Upper lobe of right lung (tissue), 1 donor: ENCODE measurements around the gene PDE4B. TPM values are rescaled to one million over a fixed set of nuclear protein-coding genes. Genes with fewer than 3 reads are reported as not detected.

Source experiments
- ATAC-seq: fragments of 200-7000 bp; cut with Tn5 transposase; one replicate; pipeline ENCODE4 v1.9.1; 2020; ENCODE audit warnings: mild to moderate bottlenecking, moderate library complexity
- DNase-seq: peaks from one replicate; pipeline ENCODE4 v3.0.0-alpha.2; 2020
- H3K27ac ChIP-seq: fragments of 200-600 bp; one replicate; pipeline ENCODE4 v1.8.0; 2022
- H3K27me3 ChIP-seq: fragments of 200-600 bp; one replicate; pipeline ENCODE4 v1.8.0; 2022; ENCODE audit warnings: mild to moderate bottlenecking
- H3K36me3 ChIP-seq: fragments of 200-600 bp; one replicate; pipeline ENCODE4 v1.8.0; 2022
- H3K4me1 ChIP-seq: fragments of 200-600 bp; one replicate; pipeline ENCODE4 v1.8.0; 2022
- H3K4me3 ChIP-seq: fragments of 200-600 bp; one replicate; pipeline ENCODE4 v1.8.0; 2022; ENCODE audit warnings: mild to moderate bottlenecking
- H3K9me3 ChIP-seq: fragments of 200-600 bp; one replicate; pipeline ENCODE4 v1.8.0; 2022
- intact Hi-C: fragments of 100-400 bp; cut with DNase I; formaldehyde crosslinking; loops from one replicate; pipeline ENCODE4 v1.11.0; 2022
- total RNA-seq: library from RNA; stranded (reverse); fragmentation: NEBNext Ultra II Directional; extraction: Animal tissue kit (Norgen Biotek cat#: 25700); gene quantifications from one replicate; pipeline ENCODE4 v1.2.1, GENCODE V29; 2021
- TF ChIP-seq, protein P1 (sequence below): fragments of 200-600 bp; IDR thresholded peaks from one replicate; pipeline ENCODE4 v1.8.0; 2022; ENCODE audit warnings: antibody characterized with exemption
- donor health status: DM: no; HTN: yes; CAD: no; lungs with severe emphysema.

Gene PDE4B
- total RNA-seq, 1 donor from 2014 or later, result 14.3 TPM

DNA sequence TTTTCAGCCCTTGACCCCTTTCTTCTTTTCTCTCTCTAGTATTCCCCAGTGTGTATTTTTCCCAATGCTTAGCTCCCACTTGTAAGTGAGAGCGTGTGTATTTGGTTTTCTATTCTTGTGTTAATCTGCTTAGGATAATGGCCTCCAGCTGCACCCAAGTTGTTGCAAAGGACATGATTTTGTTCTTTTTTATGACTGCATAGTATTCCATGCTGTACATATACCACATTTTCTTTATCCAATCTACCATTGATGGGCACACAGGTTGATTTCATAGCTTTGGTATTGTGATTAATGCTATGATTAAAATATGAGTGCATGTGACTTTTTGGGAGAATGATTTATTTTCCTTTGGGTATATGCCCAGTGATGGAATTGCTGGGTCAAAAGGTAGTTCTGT, 104.8 kb downstream of the PDE4B start:
- no peak overlapping the region for H3K4me3 ChIP-seq
- DNase-seq, result no peak
- intact Hi-C loops, result no loop called here
- no peak overlapping the region for H3K27ac ChIP-seq
- no peaks in the 10 kb centered on the region for H3K27me3 ChIP-seq
- no peak for ATAC-seq
- no peaks in the 10 kb centered on the region for H3K9me3 ChIP-seq
- H3K36me3 ChIP-seq, result no peaks in the 10 kb centered on the region
- H3K4me1 ChIP-seq, result no peaks in the 10 kb centered on the region
- TF ChIP-seq, protein P1, sequence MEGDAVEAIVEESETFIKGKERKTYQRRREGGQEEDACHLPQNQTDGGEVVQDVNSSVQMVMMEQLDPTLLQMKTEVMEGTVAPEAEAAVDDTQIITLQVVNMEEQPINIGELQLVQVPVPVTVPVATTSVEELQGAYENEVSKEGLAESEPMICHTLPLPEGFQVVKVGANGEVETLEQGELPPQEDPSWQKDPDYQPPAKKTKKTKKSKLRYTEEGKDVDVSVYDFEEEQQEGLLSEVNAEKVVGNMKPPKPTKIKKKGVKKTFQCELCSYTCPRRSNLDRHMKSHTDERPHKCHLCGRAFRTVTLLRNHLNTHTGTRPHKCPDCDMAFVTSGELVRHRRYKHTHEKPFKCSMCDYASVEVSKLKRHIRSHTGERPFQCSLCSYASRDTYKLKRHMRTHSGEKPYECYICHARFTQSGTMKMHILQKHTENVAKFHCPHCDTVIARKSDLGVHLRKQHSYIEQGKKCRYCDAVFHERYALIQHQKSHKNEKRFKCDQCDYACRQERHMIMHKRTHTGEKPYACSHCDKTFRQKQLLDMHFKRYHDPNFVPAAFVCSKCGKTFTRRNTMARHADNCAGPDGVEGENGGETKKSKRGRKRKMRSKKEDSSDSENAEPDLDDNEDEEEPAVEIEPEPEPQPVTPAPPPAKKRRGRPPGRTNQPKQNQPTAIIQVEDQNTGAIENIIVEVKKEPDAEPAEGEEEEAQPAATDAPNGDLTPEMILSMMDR, result no peak

GRCh38 chr1:65904681-65905083, 112.0 kb downstream of the PDE4B start:
- intact Hi-C loops, result no loop called here
- no peak for DNase-seq
- H3K36me3 ChIP-seq, result no peaks in the 10 kb centered on the region

DNA sequence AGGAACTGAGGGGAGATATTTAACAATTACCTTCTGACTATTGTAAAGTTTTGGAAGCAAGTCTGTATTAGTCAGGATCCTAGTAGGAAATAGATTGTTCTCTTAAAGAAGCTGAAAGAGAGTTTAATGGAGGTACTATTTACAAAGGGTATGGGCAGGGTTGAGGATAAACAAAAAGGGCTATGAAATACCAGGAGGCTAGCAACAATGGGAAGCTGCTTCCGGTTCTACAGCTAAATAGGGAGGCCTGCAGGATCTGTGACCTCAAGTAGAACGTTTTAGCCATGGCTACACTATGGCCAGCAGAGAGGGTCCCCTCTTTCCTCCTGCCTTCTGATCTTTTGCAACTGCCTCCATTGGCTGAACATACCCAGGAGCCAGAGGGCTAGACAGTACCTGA, 117.7 kb downstream of the PDE4B start:
- Histone ChIP-seq H3K4me3 (no peak overlapping the region), H3K27me3 (no peaks in the 10 kb centered on the region), H3K4me1 (no peaks in the 10 kb centered on the region), H3K27ac (no peak overlapping the region), H3K36me3 (no peaks in the 10 kb centered on the region), H3K9me3 (no peaks in the 10 kb centered on the region)
- ATAC-seq (no peak), DNase-seq (no peak)
- TF ChIP-seq, protein P1, result no peak
- intact Hi-C loops, result no loop called here

More at GRCh38 chr1:65904681-65905083, 112.0 kb downstream of the PDE4B start:
- ATAC-seq, result no peak
- Histone ChIP-seq H3K9me3 (no peaks in the 10 kb centered on the region), H3K27me3 (no peaks in the 10 kb centered on the region), H3K4me3 (no peak overlapping the region), H3K4me1 (no peaks in the 10 kb centered on the region), H3K27ac (no peak overlapping the region)
- TF ChIP-seq, protein P1, result no peak

GRCh38 chr1:65911679-65912078, 119.0 kb downstream of the PDE4B start:
- Histone ChIP-seq H3K27me3 (no peaks in the 10 kb centered on the region), H3K4me3 (no peak overlapping the region), H3K9me3 (no peaks in the 10 kb centered on the region), H3K4me1 (no peaks in the 10 kb centered on the region), H3K36me3 (no peaks in the 10 kb centered on the region), H3K27ac (no peak overlapping the region)
- no peak for ATAC-seq
- TF ChIP-seq, protein P1, result no peak
- intact Hi-C loops, result no loop called here
- no peak for DNase-seq

DNA sequence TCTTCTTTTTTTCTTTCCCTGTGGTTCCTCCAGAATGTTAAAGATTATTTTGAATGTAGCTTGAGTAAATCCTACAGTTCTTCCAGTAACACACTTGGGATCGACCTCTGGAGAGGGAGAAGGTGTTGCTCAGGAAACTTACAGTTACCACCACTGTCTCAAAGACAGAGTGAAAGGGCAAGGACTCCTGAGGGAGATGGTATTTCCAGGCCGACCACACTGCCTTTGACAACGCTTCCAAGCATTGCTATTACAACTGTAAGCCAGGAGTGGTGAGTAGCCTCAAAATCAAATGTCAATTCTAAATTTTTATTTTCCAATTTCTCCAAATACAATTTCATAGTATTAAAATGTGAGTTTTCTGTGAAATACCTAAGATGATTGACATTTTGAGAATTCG, 125.9 kb downstream of the PDE4B start:
- Histone ChIP-seq H3K9me3 (no peaks in the 10 kb centered on the region), H3K27me3 (no peaks in the 10 kb centered on the region), H3K27ac (no peak overlapping the region), H3K4me1 (no peaks in the 10 kb centered on the region), H3K4me3 (no peak overlapping the region), H3K36me3 (no peaks in the 10 kb centered on the region)
- intact Hi-C loops, result no loop called here
- TF ChIP-seq, protein P1, result no peak
- ATAC-seq, result no peak
- no peak for DNase-seq

DNA sequence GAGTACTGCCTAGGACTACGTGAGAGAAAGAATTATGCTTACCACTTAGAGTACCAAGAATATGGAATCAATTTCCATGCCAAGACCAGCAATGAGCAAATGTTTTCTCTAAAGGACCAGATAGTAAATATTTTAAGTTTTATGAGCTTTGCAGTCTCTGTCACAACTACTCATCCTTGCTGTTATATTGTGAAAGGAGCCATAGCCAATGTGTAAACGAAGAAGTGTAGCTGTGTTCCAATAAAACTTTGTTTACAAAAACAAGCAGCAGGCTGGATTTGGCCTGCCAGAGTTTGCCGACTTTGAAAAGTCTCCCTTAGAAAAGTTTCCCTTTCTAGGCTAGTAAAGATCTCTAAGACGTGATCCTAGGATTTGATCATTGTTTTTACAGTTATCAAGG, 128.8 kb downstream of the PDE4B start:
- intact Hi-C loops, result no loop called here
- no peak for DNase-seq
- TF ChIP-seq, protein P1, result no peak
- Histone ChIP-seq H3K36me3 (no peaks in the 10 kb centered on the region), H3K9me3 (no peaks in the 10 kb centered on the region), H3K4me1 (no peaks in the 10 kb centered on the region), H3K4me3 (no peak overlapping the region), H3K27me3 (no peaks in the 10 kb centered on the region), H3K27ac (no peak overlapping the region)
- no peak for ATAC-seq
